Forelimb muscle (tissue), 1 donor: Measurements from ENCODE around the gene IGSF21. TPM values are rescaled to one million over a fixed set of nuclear protein-coding genes. Genes with fewer than 3 reads are reported as not detected.
"Not testable (repeated sequence)": the region's sequence is repeated elsewhere in the genome, so short reads cannot be mapped to it uniquely, and the experiment has no call there.

Source experiments
- DNase-seq: peaks from one replicate; pipeline ENCODE4 v3.0.0-alpha.2; 2013; ENCODE audit warnings: low read depth
- polyA plus RNA-seq: library from polyadenylated mRNA; unstranded; fragments of 120-200 nt; gene quantifications from one replicate; pipeline ENCODE4 v1.2.1, GENCODE V29; 2013; ENCODE audit not compliant: insufficient read length

IGSF21 gene
- polyA plus RNA-seq, 1 donor = 0.62 TPM

DNA sequence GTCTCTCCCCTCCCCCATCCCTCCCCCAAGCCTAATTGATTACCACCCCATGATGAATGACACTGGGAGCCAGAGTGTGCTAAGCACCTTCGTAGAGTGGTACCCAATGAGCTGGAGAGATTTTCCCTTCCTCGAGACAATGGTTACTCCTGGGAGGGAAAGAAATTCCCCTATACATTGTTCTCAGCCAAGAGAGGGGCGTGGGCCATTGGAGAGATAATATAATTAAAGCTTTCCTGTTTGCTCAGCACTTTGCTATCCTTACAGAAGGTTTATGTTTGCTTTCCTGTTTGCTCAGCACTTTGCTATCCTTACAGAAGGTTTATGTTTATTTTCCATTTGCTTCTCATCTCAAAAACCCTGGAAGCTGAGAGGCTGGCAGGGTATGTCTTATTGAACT is 247.0 kb downstream of the IGSF21 start:
- no peak for DNase-seq

DNA sequence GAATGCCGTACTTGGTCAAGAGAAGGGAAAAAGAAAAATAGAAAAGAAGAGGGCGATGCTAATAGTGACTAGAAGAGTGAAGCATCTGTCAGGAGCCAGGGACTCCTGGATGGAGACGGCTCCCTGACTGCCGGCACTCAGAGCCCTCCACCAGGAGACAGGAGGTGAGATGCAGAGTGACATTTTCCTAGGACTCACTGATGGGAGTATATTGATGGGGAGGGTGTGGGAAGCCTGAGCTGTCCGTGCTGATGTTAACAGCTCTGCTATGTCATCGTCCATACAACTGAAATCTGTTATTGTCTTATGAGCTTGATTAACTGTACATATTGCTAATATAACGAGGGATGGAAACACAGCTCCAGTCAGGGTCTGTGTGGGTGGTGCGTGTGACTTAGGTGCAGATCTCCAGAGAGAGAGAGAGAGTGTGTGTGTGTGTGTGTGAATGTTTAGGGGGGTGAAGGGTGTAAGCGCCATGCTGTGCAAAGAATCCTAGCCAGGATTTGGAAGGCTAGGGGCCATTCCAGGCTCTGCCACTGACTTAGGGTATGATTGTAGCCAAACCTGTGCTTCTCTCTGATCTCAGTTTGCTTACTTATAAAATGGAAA is 250.1 kb downstream of the IGSF21 start:
- no peak for DNase-seq

DNA sequence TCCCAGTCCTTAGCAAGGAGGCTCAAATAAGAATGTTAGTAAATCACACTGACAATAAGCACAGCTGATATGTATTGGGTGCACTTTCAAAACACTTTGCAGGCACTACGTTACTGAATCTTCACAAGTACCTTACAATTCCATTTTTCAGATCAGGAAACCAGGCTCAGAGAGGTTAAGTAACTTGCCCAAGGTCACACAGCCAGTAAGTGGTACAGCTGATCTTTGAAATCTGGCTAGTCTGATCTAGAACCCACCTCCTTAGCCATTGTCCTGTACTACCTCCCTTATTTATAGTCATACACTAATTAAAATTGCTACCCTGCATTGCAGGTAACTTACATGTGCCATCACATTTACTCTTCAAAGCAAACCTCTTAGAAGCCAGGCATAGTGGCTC is 251.0 kb downstream of the IGSF21 start:
- no peak for DNase-seq

DNA sequence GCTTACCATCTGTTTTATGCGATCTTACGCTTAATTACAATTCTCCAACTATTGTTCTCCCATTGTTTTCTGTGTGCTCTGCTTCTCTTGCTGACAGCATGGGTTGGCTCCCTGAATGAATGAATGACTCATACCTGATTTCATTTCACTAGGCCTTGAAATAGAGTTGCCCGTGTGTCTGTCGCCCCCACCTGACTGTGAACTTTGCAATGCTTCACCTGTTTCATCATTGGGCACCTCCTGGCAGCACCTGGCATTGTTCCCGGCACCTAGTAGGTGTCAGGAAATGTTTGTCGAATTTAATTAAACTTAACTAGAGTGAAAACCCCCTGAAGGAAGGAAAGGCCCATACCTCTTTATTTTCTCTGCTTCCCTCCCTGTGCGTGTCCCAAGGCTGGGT is 252.7 kb downstream of the IGSF21 start:
- DNase-seq = no peak

DNA sequence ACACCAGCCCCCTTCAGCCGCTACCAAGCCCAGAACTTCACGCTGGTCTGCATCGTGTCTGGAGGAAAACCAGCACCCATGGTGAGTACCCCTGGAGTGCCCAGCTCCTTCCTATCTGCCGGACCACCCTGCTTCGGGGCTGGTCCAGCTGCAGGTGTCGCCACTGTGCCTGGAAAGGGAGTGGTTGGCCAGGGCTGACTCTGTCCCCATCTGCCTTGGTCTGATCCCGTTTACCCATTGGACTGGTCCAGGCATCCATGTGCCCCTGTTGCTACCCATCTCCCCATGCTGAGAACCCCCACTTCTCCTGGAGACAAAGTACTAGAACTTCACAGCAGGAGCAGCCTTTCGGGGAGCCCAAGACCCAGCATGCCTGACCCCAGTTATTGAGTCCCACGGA is 254.6 kb downstream of the IGSF21 start:
- DNase-seq = no peak

DNA sequence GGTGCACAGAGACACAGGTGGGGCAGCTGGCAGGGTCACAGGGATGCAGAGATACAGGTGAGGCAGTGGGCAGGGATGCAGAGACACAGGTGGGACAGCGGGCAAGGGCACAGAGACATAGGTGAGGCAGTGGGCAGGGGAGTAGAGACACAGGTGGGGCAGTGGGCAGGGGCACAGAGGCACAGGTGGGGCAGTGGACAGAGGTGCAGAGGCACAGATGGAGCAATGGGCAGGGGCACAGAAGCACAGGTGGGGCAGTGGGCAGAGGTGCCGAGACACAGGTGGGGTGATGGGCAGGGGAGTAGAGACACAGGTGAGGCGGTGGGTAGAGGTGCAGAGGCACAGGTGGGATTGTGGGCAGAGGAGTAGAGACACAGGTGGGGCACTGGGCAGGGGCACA is 255.8 kb downstream of the IGSF21 start:
- DNase-seq = no peak

DNA sequence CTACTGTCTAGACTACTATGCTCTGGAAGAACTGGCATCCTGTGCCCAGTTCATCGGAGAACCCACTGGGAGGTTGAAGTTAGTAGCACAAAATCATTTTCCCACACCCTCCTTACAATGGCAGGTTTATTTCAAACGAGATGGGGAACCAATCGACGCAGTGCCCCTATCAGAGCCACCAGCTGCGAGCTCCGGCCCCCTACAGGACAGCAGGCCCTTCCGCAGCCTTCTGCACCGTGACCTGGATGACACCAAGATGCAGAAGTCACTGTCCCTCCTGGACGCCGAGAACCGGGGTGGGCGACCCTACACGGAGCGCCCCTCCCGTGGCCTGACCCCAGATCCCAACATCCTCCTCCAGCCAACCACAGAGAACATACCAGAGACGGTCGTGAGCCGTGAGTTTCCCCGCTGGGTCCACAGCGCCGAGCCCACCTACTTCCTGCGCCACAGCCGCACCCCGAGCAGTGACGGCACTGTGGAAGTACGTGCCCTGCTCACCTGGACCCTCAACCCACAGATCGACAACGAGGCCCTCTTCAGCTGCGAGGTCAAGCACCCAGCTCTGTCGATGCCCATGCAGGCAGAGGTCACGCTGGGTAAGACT is 257.6 kb downstream of the IGSF21 start:
- DNase-seq = no peak

DNA sequence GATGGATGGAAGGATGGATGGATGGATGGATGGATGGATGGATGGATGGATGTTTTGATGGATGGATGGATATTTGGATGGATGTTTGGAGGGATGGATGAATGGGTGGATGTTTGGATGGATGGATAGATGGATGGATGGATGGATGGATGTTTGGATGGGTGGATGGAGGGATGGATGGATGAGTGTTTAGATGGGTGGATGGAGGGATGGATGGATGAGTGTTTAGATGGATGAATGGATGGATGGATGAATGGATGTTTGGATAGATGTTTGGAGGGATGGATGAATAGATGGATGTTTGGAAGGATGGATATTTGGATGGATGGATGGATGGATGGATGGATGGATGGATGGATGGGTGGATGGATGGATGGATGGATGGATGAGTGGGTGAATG is 264.9 kb downstream of the IGSF21 start:
- DNase-seq = not testable (repeated sequence)

DNA sequence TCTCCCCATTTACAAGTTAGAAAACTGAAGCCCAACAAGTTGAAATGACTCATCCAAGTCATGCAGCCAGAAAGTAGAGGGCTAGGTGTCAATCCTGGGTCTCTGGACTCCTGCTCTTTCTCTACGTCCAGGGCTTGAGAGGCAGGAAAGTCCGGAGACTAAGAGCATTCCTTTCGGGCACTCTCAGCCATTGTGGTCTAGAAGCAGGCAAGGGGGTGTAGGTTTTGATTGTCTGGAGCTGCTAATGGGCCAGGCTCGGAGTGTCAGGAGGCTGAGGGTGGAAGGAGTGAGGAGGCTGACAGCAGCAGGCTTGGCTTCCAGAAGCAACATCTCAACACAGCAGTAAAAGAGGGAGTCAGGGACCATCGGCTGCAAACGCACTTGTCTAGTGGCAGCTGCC is 265.6 kb downstream of the IGSF21 start:
- DNase-seq = no peak

DNA sequence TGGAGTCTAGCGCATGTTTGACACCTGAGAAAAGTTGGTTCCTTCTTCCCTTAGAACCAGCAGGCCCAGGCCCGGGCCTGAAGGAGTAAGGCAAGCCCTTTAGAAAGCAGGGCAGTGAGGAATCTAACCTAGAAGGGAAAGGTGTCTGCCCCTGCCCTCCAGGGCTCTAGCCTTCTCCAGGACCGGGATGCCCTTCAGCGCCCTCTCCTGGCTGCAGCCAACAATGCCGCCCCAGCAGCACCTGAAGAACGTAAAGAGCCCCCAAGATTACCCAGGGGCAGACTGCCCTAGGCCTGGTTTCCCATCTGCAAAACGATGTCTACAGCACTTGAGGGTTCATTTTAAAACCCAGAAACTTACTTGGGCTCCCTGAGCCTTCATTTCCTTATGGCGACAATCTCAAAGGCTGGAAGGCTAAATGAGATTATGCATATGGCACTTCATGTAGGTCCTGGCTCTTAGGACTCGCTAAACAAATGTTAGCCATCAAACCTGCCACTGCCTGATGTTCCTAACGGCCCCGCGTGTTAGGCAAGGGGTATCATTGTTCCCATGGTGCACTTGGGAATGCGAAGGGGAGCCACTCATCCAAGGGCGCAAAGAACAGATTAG is 266.4 kb downstream of the IGSF21 start:
- DNase-seq = no peak

DNA sequence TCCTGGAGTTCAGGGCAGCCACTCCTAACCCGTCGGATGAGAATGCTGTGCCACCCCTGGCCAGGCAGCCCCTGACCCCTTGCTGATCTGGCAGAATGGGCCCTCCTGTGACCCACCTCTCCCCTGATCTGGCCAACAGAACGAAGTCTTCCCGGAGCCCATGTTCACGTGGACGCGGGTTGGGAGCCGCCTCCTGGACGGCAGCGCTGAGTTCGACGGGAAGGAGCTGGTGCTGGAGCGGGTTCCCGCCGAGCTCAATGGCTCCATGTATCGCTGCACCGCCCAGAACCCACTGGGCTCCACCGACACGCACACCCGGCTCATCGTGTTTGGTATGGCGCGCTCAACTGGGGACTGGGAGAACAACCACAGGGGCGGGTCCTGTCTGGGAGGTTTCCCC is 269.1 kb downstream of the IGSF21 start:
- DNase-seq = no peak

DNA sequence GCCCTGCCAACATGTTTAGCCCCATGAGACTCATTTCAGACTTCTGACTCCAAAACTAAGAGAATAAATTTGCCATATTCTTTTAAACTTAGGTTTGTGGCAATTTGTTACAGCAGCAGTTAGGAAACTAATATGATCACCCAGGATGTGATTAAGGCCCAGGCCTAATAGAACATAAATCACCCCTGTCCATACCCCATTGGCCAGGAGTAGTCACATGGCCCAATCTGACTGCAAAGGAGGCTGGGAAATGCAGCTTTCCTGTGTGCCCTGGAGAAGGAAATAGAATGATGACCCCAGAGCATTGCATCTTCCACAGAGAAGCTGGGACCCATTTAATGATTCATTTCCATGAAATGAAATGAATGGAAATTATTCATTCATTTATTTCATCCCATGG is 272.7 kb downstream of the IGSF21 start:
- DNase-seq = no peak

DNA sequence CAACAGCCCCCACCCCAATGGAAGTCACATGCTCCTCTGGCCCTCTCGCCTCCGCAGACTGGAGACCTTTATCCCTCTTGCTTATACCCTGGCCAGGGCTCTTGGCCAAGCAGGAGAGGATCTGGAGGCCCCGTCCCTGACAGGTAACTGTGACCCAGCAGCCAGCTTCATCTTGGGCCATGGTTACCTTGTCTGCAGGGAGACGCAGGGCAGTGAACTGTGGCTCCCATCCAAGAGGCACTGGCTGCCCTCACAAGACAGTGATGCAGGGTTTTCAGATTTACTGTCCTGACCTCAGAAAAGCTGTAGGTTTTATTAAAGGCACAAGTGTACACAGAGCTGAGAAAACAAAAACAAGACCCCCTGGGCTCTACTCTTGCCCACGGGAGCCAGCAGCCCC is 276.5 kb downstream of the IGSF21 start:
- no peak for DNase-seq

DNA sequence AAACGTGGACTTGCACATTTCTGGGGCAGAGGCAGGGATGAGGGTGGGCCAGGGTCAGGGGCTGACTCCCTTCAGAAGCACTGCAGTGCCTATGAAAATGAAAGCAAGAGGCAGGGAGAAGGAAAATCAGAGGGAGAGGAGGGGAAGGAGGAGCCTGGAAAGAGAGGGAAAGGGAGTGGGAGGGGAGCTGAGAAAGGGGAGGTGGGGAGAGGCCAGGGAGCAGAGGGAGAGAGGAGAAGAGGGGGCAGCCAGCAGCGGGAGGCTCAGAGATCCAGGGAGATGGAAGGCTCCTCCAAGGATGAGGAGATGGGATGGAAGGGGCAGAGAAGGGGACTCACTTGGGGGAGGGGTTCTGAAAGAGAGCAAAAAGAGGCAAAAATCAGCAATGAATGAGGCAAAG is 276.9 kb downstream of the IGSF21 start:
- peak; percentile 35 for DNase-seq

DNA sequence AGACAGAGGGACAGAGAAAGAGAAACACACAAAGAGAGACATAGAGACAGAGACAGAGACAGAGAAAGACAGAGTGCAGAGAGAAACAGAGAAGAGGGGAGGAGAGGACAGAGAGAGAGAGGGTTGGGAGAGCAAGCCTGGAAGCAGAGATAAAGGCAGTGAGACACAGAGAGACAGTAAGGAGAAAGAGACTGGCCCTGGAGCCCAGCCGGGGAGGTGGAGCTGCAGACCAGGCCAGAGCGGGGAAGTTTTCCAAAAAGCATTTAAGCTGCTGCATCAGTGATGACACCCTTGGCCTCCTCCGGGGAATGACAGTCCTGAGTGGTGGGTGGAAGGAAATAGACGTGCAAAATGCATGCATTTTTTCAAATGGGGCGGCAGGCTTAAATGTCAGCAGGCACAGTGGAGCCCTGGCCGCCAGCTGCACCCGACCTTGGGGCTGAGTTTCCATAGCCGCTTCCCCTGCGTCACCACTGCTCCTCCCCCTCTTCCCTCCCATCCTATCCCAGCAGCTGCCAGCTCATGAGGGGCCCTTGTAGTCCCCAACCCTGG is 277.7 kb downstream of the IGSF21 start:
- peak; percentile 83 for DNase-seq

DNA sequence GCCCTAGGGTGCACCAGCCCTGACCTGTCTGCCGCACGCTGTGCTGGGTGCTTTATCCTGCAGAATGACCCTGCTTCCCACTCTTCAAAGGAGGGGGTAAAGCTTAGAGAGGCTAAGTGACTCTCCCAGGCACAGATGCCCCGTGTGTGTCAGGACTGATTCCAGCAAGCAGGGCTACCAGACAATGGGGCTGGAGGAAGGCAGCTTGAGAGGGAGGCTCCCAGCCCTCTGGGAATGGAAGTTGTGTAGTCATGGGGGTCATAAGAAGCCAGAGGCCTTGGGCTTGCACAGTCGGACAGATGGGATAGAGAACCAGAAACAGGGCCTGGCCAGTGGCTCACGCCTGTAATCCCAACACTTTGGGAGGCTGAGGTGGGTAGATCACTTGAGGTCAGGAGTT is 279.0 kb downstream of the IGSF21 start:
- DNase-seq = no peak

DNA sequence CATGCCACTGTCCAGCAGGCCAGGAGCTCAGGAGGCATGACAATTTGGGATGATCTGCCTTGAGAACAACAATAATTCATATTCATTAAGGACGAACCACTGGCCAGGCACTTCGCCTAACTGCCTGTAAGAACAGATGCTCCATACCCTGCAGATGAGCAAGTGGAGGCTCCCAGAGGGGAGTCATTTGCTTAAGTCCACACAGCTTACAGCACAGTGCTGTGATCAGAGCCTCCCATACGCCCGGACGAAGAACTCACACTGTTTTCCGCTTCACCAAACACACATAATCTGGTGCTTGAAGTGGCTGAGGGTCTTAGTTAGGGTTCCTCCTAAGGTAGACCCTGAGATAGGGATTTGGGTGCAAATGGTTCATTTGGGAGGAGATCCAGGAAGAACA is 279.7 kb downstream of the IGSF21 start:
- DNase-seq = no peak

DNA sequence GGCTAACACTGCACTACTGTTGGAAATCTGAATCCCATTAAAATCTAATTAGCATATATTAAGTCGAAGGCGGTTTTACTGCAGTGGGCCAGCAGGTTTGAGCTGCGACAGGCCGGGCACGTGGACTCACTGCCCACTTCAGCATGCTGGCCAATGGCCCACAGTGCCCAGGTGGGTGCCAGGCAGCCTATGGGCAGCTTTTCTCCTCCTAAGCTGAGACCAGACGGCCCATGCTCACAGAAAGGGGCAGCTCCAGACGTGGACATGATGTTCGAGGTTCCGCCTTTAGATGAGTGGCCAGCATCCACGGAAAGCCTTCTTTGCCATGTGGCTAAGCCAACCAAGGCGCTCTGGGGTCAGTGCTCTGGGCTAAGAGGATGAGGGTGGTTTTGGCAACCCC is 283.4 kb downstream of the IGSF21 start:
- DNase-seq = no peak

DNA sequence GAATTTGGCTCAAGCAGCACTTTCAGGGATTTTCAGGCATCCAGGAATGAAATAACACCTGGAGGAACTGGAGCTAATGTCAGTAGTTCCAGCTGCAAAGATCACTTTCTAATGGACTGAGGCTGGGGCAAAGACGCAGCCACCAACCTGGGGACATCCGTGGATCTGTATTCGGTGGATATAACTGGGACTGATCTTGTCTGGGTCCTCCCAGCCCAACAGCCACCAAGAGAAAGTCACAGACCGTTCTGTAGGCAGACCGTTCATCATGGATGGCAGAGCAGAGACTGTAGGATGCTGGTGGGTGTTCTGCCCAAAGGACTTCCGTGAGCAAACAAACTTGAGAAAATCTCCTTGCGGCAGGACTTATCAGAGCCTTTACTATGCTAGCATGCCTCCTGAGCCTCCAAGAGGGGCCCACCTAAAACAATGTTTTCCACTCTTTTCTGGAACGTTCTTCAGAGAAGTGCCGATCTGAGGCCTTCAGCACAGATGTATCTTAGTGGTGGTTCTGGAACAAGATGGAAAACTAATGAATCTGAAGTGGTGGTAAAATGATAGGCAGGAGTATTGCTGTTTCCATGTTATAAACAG is 287.1 kb downstream of the IGSF21 start:
- DNase-seq = no peak

DNA sequence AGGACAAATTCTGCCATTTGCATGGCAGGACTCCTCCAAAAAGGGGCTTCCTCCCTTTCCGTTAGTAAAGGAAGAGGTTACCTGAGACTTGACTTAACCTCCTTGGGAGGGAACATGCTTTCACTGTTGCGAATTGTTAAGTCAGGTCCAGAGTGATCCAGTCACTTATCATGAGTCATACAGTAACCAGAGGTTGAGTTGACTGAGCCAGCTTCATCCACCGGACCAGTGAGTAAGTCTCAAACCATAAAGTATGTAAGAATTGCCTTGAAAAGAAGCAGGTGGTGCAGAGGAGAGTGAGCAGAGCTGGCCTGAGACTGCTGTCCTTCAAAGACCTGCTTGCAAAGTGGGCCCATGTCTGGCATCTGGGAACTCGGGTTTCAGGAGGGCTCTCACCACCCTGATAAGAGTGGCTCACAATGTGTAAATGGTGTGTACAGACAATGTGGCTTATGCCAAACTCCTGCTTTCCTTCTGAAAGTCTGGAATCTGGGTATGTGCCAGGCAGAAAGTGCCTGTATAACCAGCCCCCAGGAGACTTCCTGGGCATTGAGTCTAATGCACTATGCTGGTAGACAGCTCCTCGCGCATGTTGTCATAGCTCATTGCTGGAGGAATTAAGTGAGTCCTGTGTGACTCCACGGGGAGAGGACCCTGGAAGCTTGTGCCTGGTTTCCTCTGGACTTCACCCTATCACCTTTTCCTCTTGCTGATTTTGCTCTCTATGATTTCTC is 288.8 kb downstream of the IGSF21 start:
- DNase-seq = no peak

DNA sequence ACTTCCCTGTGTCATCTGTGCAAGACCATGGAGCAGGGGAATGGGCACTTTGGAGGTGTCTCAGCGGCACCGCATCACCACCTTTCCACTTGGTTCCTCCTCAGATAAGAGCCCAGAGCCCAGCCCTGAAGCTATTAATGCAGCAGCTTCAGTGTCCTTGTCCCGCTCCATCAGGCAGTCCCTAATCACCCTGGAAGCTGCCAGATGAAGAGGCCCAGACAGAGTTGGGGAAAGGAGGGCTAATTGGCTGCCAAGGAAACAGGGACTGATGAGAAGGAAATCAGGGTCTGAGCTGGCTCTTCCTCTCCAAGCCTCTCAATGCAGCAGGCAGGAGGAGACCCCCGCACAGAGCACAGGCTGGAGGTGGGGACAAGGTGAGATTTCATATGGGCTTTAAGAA is 290.0 kb downstream of the IGSF21 start:
- no peak for DNase-seq
